GM15510 (cell line): ENCODE results near the gene KDM2A.

ENCODE experiments used
- POLR2A ChIP-seq: IDR thresholded peaks from 3 replicates; pipeline ENCODE4 v1.6.1; 2011; ENCODE audit warnings: borderline replicate concordance; ENCODE audit not compliant: insufficient read length; ENCODE audit errors: extremely low read depth

The KDM2A gene

DNA sequence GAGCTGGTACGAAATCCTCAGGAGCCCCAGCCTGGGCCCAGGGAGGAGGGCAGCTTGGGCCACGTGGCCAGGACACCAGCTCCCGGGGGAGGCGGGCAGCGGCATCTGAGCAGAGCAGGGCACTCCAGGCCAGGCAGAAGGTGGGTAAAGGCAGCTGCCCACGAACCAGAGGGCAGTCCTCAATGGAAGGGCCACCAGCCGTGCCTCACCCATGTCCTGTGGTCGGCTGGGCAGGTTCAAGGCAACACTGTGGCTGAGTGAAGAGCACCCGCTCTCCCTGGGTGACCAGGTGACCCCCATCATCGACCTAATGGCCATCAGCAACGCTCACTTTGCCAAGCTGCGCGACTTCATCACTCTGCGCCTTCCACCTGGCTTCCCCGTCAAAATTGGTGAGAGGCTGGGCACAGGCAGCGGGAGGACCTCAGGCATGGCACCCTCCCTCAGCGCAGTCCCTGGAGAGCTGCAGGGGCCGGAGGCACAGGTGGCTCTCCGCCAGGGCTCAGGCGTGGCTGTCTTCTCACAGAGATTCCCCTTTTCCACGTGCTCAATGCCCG lies 181.8 kb downstream of the KDM2A start:
- TF ChIP-seq POLR2A, result no peak

DNA sequence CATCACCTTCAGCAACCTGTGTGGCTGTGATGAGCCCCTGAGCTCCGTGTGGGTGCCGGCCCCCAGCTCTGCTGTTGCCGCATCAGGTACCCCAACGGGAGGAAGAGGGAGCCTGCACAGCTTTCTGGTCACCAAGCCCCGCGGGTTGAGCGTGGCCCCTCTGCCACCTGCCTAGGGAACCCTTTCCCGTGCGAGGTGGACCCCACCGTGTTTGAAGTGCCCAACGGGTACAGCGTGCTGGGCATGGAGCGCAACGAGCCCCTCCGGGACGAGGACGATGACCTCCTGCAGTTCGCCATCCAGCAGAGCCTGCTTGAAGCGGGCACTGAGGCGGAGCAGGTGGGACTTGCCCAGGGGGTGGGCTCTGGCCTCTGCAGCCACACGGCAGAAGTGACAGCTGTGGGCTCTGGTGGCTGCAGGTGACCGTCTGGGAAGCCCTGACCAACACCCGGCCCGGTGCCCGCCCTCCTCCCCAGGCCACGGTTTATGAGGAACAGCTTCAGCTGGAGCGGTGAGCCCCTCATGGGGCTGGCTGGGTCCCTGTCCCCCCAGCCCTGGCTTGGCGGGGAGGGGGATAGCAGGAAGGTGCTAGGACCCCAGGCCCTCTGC lies 182.4 kb downstream of the KDM2A start:
- TF ChIP-seq POLR2A, result no peak

DNA sequence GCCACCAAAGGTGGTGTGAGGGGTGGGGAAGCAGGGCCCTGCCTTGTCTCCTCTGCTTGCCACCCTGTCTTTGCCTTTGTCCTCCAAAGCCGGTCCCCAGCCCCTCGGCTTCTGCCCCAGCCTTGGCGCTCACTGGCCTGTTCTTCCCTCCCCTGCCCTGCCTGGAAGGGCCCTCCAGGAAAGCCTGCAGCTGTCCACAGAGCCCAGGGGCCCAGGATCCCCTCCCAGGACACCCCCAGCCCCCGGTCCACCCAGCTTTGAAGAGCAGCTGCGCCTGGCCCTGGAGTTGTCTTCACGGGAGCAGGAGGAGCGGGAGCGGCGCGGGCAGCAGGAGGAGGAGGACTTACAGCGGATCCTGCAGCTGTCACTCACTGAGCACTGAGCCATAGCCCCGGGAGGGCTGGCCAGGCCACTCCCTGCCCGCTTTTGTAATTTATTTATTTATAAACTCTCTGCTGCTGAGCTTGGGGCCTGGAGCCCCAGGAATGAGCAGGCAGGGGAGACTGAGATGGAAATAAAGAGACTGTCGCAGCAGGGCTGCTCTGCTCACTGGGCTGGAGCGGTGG lies 183.0 kb downstream of the KDM2A start:
- no peak for TF ChIP-seq POLR2A

DNA sequence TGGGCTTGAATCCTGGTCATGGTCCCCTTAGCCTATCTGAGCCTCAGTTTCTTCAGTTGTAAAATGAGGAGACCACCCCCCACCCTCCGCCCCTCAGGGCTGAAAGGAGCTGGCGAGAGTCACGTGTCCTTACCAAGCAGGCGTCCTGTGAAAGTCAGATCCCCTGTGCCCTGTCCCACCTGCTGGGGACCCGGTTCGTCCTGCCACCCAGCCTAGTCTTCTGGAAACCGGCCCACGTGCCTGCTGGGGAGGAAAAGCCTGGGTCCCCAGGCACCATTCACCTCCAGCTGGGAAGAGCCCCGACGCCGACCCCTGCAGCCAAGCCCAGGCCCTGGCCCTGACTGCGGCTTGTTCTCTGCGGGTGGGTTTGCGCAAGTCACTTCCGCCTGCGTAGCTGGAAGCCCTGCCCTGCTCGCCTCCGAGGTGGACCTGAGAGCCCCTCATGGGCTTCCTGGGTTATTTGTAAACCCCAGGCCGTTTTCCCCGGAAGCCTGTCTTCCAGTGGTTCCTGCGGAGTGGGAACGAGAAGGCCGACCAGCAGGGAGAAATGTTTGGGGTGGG lies 183.6 kb downstream of the KDM2A start:
- TF ChIP-seq POLR2A, result no peak

DNA sequence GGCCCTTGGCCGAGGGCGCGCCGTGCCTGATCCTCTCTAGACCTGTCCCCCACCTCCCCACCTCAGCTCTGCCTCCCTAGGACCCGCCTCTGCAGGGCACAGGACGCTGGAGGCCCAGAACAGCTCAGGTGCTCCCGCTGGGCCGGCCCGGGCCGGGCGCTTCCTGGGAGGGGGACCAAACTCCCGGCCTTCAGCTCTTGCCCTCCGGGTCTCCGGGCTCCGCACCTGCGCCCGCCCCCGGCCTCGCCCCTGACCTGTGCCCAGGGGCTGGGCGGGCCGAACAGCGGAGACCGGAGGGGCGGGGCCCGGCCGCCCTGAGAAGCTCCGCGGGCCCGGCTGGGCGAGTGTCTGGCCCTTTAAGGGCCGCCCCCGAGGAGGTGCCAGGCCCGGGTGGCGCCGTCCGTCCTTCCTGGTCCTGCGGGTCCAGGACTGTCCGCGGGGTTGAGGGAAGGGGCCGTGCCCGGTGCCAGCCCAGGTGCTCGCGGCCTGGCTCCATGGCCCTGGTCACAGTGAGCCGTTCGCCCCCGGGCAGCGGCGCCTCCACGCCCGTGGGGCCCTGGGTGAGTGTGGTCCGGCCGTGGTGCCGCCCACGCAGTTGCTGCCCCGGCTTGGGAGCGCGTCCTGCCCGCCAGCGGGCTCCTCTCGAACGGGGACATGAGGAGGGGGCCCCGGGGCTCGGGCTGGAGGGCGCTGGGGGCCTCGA lies 184.2 kb downstream of the KDM2A start, which contains the start of gene SSH3:
TSS of gene SSH3 (plus strand) at position 399 of the 703 bp plus-strand sequence. CDS start at position 495, 96 bp downstream.
- no peak for TF ChIP-seq POLR2A

DNA sequence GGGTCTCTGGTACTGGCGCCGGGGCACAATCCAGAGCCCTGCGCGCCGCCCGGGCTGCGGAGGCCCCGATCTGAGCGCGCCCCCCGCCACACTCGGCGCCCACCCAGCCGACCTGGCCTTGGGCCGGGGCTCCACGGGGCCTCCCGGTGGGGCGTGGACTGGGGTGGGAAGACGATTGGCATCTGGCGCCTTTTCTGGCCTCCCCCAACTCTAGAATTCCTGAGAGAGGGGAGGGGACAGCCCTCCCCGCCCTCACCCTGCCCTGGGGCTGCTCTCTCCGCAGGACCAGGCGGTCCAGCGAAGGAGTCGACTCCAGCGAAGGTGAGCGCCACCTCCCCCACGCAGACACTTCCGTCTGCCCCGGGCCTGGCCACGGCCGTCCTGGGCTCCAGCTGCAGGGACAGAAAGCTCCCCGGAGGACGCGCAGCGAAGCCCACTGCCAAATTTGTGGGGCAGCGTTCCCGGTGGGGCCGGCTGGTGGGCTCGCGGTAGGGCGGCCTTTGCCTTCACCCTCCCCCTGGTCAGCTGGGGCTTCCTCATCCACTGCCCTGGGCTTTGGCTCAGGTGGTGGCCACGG lies 184.9 kb downstream of the KDM2A start:
- TF ChIP-seq POLR2A, result no peak

DNA sequence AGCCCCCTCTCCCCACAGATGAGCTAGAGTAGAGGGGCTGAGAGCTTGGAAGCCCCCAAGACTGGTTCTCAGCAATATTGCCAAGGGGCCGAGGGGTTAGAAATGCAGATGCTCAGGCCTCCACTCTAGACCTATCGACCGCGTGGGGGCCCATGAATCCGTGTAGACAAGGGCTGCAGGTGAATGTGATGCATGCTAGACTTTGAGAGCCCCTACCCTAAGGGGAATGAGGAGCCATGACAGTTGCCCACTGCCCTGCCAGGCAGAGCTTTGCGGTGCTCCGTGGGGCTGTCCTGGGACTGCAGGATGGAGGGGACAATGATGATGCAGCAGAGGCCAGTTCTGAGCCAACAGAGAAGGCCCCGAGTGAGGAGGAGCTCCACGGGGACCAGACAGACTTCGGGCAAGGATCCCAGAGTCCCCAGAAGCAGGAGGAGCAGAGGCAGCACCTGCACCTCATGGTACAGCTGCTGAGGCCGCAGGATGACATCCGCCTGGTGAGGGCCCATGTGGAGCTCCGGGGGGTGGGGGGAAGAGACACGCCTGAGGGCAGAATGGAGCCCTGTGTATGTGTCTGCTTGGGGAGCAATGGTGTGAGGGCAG lies 185.5 kb downstream of the KDM2A start:
- no peak for TF ChIP-seq POLR2A

DNA sequence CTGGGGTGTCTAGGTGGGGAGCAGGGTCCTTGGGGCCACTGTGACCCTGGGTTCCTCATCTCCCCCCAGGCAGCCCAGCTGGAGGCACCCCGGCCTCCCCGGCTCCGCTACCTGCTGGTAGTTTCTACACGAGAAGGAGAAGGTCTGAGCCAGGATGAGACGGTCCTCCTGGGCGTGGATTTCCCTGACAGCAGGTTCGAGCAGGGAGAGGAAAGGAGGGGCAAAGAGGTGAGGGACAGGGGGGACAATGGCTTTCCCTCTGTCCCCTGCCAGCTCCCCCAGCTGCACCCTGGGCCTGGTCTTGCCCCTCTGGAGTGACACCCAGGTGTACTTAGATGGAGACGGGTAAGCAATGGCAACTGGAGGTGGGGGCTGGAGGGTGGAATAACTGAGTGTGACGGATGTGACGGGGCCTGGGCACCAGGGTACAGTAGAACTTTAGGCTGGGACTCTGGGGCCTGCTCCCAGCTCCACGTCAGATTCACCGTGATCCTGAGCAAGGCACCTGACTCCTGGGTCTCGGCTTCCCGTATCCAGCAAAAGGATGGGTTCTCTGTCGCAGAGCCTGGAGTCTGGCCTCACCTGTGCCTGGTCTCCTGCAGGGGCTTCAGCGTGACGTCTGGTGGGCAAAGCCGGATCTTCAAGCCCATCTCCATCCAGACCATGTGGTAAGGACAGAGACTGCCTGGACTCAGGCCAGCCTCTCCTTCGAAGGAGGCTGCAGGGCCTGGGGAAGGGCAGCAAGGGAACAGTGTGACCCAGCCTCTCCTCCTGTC lies 187.9 kb downstream of the KDM2A start:
- no peak for TF ChIP-seq POLR2A

DNA sequence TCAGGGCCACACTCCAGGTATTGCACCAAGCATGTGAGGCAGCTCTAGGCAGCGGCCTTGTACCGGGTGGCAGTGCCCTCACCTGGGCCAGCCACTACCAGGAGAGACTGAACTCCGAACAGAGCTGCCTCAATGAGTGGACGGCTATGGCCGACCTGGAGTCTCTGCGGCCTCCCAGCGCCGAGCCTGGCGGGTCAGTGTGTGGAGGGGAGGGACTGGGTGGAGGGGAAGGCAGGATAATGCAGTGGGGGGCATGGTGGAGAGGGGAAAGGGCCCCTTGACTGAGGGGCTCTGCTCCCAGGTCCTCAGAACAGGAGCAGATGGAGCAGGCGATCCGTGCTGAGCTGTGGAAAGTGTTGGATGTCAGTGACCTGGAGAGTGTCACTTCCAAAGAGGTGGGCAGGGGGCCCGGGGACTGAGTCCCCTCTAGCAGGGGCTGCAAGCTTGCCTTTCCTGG lies 188.5 kb downstream of the KDM2A start:
- no peak for TF ChIP-seq POLR2A
